ENCODE results near the gene CHAT.

GRCh38 chr10:49612513-49613164 lies 1.2 kb upstream of the CHAT start:
- no peak for TF ChIP-seq ZNF329 (CRISPR knock-in tag; IDR thresholded peaks at IDR 0.05; ENCODE audit: low read depth)
- no peak for TF ChIP-seq ZNF777 (CRISPR knock-in tag; IDR thresholded peaks at IDR 0.05)
- TF ChIP-seq, protein P1, sequence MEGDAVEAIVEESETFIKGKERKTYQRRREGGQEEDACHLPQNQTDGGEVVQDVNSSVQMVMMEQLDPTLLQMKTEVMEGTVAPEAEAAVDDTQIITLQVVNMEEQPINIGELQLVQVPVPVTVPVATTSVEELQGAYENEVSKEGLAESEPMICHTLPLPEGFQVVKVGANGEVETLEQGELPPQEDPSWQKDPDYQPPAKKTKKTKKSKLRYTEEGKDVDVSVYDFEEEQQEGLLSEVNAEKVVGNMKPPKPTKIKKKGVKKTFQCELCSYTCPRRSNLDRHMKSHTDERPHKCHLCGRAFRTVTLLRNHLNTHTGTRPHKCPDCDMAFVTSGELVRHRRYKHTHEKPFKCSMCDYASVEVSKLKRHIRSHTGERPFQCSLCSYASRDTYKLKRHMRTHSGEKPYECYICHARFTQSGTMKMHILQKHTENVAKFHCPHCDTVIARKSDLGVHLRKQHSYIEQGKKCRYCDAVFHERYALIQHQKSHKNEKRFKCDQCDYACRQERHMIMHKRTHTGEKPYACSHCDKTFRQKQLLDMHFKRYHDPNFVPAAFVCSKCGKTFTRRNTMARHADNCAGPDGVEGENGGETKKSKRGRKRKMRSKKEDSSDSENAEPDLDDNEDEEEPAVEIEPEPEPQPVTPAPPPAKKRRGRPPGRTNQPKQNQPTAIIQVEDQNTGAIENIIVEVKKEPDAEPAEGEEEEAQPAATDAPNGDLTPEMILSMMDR (CRISPR knock-in tag; IDR thresholded peaks at IDR 0.05) = peak; percentile 16; the same call in 1 of the 2 replicates
- no peak for TF ChIP-seq CREB3 (CRISPR knock-in tag; IDR thresholded peaks at IDR 0.05)
- no peak for TF ChIP-seq ZC3H4 (CRISPR knock-in tag; IDR thresholded peaks at IDR 0.05; ENCODE audit: borderline replicate concordance)
- TF ChIP-seq KDM1A (CRISPR knock-in tag; IDR thresholded peaks at IDR 0.05) = no peak
- no peak for TF ChIP-seq MXI1 (IDR thresholded peaks at IDR 0.05; ENCODE audit: borderline replicate concordance, low read depth, low read length)
- no peak for TF ChIP-seq CEBPB (IDR thresholded peaks at IDR 0.05; ENCODE audit: borderline replicate concordance, low read depth, low read length)
- no peak for TF ChIP-seq MAX (IDR thresholded peaks at IDR 0.05)
- TF ChIP-seq, protein P2, sequence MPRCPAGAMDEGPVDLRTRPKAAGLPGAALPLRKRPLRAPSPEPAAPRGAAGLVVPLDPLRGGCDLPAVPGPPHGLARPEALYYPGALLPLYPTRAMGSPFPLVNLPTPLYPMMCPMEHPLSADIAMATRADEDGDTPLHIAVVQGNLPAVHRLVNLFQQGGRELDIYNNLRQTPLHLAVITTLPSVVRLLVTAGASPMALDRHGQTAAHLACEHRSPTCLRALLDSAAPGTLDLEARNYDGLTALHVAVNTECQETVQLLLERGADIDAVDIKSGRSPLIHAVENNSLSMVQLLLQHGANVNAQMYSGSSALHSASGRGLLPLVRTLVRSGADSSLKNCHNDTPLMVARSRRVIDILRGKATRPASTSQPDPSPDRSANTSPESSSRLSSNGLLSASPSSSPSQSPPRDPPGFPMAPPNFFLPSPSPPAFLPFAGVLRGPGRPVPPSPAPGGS (CRISPR knock-in tag; IDR thresholded peaks at IDR 0.05) = no peak
- no peak for TF ChIP-seq MEF2D (CRISPR knock-in tag; IDR thresholded peaks at IDR 0.05)
- TF ChIP-seq, protein P3, sequence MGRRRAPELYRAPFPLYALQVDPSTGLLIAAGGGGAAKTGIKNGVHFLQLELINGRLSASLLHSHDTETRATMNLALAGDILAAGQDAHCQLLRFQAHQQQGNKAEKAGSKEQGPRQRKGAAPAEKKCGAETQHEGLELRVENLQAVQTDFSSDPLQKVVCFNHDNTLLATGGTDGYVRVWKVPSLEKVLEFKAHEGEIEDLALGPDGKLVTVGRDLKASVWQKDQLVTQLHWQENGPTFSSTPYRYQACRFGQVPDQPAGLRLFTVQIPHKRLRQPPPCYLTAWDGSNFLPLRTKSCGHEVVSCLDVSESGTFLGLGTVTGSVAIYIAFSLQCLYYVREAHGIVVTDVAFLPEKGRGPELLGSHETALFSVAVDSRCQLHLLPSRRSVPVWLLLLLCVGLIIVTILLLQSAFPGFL (CRISPR knock-in tag; IDR thresholded peaks at IDR 0.05) = no peak
- no peak for TF ChIP-seq BRCA1 (CRISPR knock-in tag; IDR thresholded peaks at IDR 0.05)

Measured in HepG2 (cell line).